Measurements from ENCODE around the gene KRTAP4-8. TPM values are rescaled to one million over a fixed set of nuclear protein-coding genes. Genes with fewer than 3 reads are reported as not detected.
A peak's percentile ranks its signal among the peaks of the same experiment; 100 is the strongest.
"Not testable (repeated sequence)": the region's sequence is repeated elsewhere in the genome, so short reads cannot be mapped to it uniquely, and the experiment has no call there.

Gene KRTAP4-8
- total RNA-seq, 1 experiment from 2014 or later: not detected

- ChIA-PET CTCF (no interaction called here), POLR2A (no interaction called here)
- DNase-seq (ENCODE audit: low spot score) (no peak), ATAC-seq (no peak)
- Mint-ChIP-seq H3K36me3 (peaks cover 6% of the 10 kb centered on the region), H3K27ac (no peak overlapping the region), H3K4me1 (peaks cover 62% of the 10 kb centered on the region), H3K9me3 (peaks cover 10% of the 10 kb centered on the region), H3K4me3 (no peak overlapping the region), H3K27me3 (ENCODE audit: low read depth) (no peaks in the 10 kb centered on the region)
- TF ChIP-seq ZNF396 (CRISPR knock-in tag; IDR thresholded peaks at IDR 0.05; ENCODE audit: borderline replicate concordance): no peak
- no peak for TF ChIP-seq TEAD4 (CRISPR knock-in tag; IDR thresholded peaks at IDR 0.05)
- no peak for TF ChIP-seq ATF3 (CRISPR knock-in tag; conservative IDR thresholded peaks at IDR 0.05)
- no peak for TF ChIP-seq NFYB (CRISPR knock-in tag; conservative IDR thresholded peaks at IDR 0.05; ENCODE audit: low read depth)
- TF ChIP-seq JUN (CRISPR knock-in tag; IDR thresholded peaks at IDR 0.05): no peak
Measured at GRCh38 chr17:41103896-41104295, 6.0 kb upstream of the KRTAP4-8 start.

GRCh38 chr17:41101586-41102259 lies 3.8 kb upstream of the KRTAP4-8 start, which contains the start of gene KRTAP4-16:
KRTAP4-16 (minus strand) TSS chr17:41102209; CDS start chr17:41102209, 0 bp downstream.
- TF ChIP-seq ZNF423 (CRISPR knock-in tag; IDR thresholded peaks at IDR 0.05): peak; percentile 43
- no peak for TF ChIP-seq SMAD4 (CRISPR knock-in tag; IDR thresholded peaks at IDR 0.05)
- Mint-ChIP-seq H3K27ac (0 out of 2 replicates have a peak within 1 kb of the TSS, but pooled peaks have one; percentile 41), H3K4me1 (peaks cover 40% of the 10 kb centered on the region), H3K9me3 (peaks cover 4% of the 10 kb centered on the region; the same call in 1 of the 2 replicates), H3K36me3 (no peaks in the 10 kb centered on the region), H3K4me3 (no peak within 1 kb of the TSS), H3K27me3 (ENCODE audit: low read depth) (no peaks in the 10 kb centered on the region)
- ATAC-seq (no peak), DNase-seq (ENCODE audit: low spot score) (no peak)
- ChIA-PET CTCF (no interaction called here), POLR2A (no interaction called here)

GRCh38 chr17:41099682-41100480 lies 1.9 kb upstream of the KRTAP4-8 start:
- CTCF ChIA-PET; H3K4me3 Mint-ChIP-seq; DNase-seq (ENCODE audit: low spot score); H3K27me3 Mint-ChIP-seq (ENCODE audit: low read depth); H3K27ac Mint-ChIP-seq; ATAC-seq; POLR2A ChIA-PET; H3K36me3 Mint-ChIP-seq: not testable (repeated sequence)
- H3K4me1 Mint-ChIP-seq: peaks cover 37% of the 10 kb centered on the region
- peaks cover 16% of the 10 kb centered on the region for H3K9me3 Mint-ChIP-seq

GRCh38 chr17:41098481-41098880 lies 539 bp upstream of the KRTAP4-8 start:
- Mint-ChIP-seq H3K36me3 (peaks cover 13% of the 10 kb centered on the region), H3K27ac (no peak overlapping the region), H3K4me3 (no peak overlapping the region), H3K27me3 (ENCODE audit: low read depth) (no peaks in the 10 kb centered on the region), H3K4me1 (peaks cover 34% of the 10 kb centered on the region), H3K9me3 (peaks cover 29% of the 10 kb centered on the region)
- no peak for ATAC-seq
- ChIA-PET CTCF (no interaction called here), POLR2A (no interaction called here)
- no peak for DNase-seq (ENCODE audit: low spot score)
- TF ChIP-seq IRF2 (CRISPR knock-in tag; IDR thresholded peaks at IDR 0.05; ENCODE audit: borderline replicate concordance, low read depth) (no peak), ATF1 (CRISPR knock-in tag; IDR thresholded peaks at IDR 0.05) (no peak), NR3C1 (CRISPR knock-in tag; conservative IDR thresholded peaks at IDR 0.05; ENCODE audit: low read depth) (no peak), RORB (CRISPR knock-in tag; IDR thresholded peaks at IDR 0.05) (no peak), ZNF425 (CRISPR knock-in tag; conservative IDR thresholded peaks at IDR 0.05) (no peak), ERG (CRISPR knock-in tag; IDR thresholded peaks at IDR 0.05) (no peak), FOXP1 (CRISPR knock-in tag; IDR thresholded peaks at IDR 0.05; ENCODE audit: borderline replicate concordance) (no peak), ATF2 (CRISPR knock-in tag; IDR thresholded peaks at IDR 0.05; ENCODE audit: borderline replicate concordance, low read depth) (no peak), MXD4 (CRISPR knock-in tag; IDR thresholded peaks at IDR 0.05; ENCODE audit: borderline replicate concordance) (no peak), TEAD4 (CRISPR knock-in tag; IDR thresholded peaks at IDR 0.05) (no peak), HMGXB4 (CRISPR knock-in tag; IDR thresholded peaks at IDR 0.05) (no peak), ETV6 (CRISPR knock-in tag; IDR thresholded peaks at IDR 0.05) (no peak), ZNF416 (CRISPR knock-in tag; IDR thresholded peaks at IDR 0.05) (no peak), E2F5 (CRISPR knock-in tag; IDR thresholded peaks at IDR 0.05) (no peak)
